GM18951 (cell line): ENCODE results near the gene CHADL.

Source experiments
- POLR2A ChIP-seq: IDR thresholded peaks from 4 replicates; pipeline ENCODE4 v1.6.1; 2011; ENCODE audit warnings: mild to moderate bottlenecking; ENCODE audit not compliant: insufficient read length, insufficient read depth; ENCODE audit errors: extremely low read depth
- in situ Hi-C: fragments of 300-500 bp; cut with MboI; formaldehyde crosslinking; loops from one replicate; pipeline ENCODE4 v1.12.0; 2022; ENCODE audit warnings: low sequenced_read_pairs, mixed read lengths, inconsistent platforms; ENCODE audit not compliant: unreplicated experiment

Gene CHADL

DNA sequence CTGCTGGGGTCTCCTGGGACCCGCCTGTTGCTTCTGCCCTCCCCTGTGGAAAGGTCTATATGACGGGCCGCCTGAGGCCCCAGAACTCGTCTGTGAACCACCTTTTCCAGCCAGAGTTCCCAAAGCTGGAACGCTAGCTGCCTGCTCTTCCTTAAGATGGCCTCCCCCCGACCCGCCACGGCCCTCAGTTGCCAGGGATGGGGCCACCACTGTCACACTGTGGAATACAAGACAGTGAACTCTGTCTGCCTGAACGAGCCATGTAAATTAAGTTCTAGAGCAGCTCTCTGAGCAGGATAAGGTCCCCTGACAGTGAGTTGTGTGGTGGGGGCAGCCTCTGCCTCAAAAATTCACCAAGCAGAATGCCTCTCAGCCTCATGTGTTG is 10.3 kb downstream of the CHADL start:
- TF ChIP-seq POLR2A: no peak
- in situ Hi-C loops: no loop called here

DNA sequence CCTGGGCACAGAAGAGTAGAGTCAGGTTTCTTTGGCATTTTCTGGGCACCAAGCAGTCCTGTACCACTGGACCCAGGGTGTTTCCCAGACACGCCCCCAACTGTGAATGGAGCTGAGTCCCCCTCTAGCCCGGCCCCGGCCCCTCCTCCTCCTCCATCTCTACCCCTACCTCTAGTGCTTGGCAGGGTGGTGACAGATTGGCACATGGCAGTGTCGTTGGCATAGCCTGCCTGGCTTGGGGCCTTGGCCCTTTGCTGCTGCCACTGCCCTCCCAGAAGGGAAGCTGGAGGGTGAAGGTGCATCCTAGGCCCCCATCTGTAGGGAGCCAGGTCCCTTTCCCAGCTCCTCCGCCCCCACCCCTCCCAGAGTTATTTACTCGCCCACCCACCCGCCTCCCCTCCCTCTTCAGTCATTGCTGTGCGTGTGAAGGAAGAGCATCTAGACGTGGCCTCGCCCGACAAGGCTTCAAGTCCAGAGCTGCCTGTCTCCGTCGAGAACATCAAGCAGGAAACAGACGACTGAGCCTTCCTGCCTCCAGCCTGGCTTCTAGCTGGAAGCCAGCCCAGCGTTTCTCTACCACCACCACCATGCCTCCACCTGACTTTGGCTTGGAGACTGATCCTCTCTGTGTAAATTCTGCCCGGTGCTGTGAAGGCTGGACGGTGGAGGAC is 10.9 kb downstream of the CHADL start:
- TF ChIP-seq POLR2A: no peak
- in situ Hi-C loops: no loop called here

DNA sequence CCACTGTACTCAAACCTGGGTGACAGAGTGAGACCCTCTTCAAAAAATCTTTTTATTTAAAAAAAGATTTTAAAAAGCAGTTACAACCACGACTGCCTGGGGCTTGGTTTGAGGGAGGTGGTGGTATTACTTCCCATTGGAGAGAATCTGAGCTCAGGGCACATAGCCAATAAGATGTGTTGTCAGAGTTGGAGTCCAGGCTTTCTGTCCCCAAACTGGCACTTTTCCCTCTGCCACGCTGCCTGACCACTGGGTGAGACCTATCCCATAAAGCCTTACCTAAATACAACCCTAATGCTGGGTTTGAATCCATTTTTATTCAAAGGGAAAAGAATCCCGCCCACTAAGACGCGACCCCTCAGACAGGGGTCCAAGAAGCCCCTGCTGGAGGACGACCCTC is 11.5 kb downstream of the CHADL start:
- TF ChIP-seq POLR2A: no peak
- in situ Hi-C loops: no loop called here

DNA sequence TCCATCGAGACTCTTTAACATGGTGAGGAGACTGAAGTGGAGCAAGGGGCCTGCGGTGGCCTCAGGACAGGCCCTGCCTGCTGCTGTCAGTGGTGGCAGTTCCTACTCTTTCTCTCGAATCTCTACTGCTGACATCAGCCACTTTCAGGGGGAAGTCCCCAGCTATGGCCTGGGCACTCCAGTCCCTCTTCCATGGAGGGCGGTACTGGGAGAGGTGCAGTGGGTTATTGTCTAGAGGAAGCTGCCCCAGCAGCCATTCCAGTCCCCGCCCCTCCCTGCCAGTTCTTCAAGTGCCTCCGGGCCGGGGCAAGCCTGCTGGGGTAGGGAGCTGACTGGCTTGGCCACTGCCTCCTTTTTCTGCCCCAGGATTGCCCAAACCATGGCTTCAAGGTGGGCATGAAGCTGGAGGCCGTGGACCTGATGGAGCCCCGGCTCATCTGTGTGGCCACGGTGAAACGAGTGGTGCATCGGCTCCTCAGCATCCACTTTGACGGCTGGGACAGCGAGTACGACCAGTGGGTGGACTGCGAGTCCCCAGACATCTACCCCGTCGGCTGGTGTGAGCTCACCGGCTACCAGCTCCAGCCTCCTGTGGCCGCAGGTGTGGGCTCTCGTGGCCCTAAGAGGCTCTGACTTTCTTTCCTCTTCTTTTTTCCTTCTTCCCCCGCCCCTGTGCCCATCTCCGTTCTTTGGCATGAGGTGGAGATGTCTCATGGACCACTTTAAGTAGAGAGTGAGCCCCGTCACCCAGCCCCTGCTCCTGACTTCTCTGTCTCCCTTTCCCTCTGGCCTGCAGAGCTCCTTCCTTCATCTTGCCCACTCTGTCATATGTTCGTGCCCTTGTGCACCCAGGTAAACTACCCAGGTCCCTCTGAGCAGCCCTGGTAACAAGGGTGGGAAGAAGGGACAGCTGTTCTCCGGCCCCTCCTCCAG is 13.7 kb downstream of the CHADL start:
- no peak for TF ChIP-seq POLR2A
- in situ Hi-C loops: no loop called here

DNA sequence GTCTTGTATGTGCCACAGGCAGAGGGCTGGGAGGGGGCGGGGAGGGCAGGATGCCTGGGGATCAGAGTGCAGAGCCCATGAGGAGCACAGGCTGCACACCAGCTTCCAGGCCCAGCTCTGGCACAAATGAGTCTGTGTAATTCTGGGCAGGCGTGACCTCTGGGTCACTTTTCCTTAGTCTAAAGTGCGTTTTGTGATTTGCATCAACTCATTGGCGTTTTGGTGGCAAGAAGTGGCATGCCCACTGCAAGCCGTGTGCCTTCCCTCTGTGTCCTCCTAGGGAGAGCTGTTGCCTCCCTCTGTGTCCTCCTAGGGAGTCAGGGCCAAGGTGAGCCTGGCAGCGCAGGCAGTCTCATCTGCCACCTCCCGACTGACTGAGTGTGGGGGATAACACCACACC is 17.2 kb downstream of the CHADL start:
- TF ChIP-seq POLR2A: no peak
- in situ Hi-C loops: no loop called here

DNA sequence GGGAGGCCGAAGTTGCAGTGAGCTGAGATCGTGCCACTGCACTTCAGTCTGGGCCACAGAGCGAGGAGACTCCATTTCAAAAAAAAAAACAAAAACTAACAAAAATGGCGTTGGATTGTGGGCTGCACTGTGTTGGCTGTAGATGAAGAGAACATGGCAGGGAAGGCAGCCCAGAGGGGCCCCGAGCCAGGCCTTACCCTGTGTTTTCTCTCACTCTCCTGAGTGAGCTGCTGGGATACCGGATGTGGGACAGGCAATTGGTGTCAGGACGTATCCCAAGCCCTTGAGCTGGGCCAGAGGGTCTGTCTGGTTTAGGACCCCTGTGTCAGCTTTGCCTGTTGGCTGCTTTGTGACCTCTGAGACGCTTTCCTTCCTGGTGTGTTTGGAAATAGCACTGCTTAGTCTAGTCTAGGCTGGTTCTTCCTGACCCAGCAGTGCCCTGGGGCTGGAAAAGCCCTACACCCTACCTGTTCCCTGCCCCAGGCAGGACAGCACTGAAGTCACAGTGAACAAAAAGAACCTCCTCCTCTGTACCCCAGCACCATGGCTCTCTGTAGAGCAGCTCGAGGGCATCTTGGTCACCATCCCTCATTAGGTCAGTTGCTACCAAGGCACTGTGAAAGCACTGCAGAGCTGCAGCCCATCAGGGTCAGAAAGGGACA is 17.8 kb downstream of the CHADL start:
- TF ChIP-seq POLR2A: no peak
- in situ Hi-C loops: no loop called here

DNA sequence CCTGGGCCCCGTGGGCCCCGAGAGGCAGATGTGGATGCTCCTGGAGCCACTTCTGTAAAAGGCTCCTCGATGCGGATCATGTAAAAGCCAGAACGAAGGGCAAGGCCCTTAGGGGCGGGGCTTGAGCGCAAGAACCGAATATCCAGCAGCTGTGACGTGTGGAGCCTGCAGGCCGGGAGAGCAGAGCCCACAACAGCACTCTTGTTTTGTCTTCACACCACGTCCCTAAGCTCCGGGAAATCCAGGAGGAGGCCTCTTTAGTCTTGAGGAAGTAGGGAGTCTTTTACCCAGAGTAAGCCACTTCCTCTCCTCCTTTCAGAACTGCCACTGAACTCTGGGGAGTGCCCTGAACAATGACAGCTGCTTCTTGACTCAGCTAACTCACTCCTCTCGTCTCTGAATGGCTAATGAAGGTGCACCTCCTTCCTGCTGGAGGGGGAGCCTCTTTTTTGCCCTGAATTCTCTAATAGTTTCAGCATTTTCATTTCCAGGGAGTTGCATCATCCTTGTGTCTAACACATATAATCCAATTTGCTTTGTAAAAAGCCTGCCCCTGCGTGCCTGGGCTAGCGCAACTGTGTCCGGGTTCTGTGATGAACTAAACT is 23.1 kb downstream of the CHADL start:
- TF ChIP-seq POLR2A: no peak
- in situ Hi-C loops: no loop called here

DNA sequence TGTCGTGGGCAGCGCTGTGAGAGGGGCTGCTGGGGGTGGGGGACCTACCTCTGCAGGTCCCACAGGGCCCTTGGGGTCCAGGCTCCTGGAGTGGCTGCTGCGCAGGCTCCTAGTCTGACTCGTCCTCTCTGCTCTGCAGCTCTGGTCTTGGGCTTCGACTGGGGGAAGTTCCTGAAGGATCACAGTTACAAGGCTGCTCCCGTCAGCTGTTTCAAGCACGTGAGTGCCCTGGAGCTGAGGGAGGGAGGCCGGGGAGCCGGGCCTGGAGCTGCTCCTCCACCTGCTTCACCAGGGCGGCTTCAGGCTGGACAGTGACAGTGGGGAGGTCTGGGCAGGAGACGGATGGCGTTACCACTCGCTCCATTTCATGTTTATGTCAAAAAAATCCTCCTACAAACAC is 23.7 kb downstream of the CHADL start:
- TF ChIP-seq POLR2A: no peak
- in situ Hi-C loops: no loop called here

DNA sequence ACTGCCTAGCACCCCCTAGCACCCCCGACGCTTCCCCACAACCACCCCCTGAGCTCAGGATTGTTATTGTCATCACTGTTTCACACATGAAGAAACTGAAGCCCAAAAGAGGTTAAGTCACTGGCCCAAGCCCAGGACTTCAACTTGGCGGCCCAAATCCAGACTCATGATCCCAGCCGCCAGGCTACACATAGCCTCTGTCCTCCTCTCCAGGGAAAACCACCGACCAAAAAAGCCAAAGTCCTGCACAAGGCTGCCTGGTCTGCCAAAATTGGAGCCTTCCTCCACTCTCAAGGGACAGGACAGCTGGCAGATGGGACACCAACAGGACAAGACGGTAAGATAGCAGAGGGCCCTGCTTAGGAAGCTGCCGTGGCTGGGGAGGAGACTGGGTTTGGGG is 24.8 kb downstream of the CHADL start:
- in situ Hi-C loops: no loop called here
- TF ChIP-seq POLR2A: no peak

DNA sequence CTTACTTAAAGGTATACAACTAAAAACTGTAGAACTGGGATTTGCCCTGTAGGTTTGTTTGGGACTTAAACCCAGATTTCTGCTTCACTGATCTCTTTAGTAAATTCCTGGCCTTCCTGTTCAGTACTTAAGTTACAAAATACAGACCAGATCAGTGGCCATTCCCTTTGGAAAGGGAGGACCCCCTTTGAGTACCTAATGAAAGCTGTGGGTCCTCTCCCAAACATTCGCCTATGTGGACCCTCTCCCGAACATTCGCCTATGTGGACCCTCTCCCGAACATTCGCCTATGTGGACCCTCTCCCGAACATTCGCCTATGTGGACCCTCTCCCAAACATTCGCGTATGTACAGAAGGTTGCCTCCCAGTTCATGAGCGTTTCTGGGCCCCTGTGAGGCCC is 25.3 kb downstream of the CHADL start:
- in situ Hi-C loops: no loop called here
- TF ChIP-seq POLR2A: no peak

DNA sequence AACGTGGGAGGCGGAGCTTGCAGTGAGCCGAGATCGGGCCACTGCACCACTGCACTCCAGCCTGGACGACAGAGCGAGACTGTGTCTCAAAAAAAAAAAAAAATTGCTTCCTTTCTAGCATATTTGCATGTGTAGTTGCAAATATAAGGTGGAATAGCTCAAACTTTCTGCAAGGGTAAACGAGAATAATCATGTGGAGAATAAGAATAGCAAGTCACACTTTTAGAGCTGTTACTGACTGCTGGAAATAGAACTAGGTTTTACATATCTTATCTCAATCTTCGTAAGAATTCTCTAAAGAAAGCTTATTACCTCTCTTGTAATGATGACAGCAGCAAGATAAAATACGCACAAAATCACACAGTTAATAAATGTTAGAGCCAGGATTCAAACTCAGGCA is 34.0 kb downstream of the CHADL start:
- in situ Hi-C loops: no loop called here
- TF ChIP-seq POLR2A: no peak

DNA sequence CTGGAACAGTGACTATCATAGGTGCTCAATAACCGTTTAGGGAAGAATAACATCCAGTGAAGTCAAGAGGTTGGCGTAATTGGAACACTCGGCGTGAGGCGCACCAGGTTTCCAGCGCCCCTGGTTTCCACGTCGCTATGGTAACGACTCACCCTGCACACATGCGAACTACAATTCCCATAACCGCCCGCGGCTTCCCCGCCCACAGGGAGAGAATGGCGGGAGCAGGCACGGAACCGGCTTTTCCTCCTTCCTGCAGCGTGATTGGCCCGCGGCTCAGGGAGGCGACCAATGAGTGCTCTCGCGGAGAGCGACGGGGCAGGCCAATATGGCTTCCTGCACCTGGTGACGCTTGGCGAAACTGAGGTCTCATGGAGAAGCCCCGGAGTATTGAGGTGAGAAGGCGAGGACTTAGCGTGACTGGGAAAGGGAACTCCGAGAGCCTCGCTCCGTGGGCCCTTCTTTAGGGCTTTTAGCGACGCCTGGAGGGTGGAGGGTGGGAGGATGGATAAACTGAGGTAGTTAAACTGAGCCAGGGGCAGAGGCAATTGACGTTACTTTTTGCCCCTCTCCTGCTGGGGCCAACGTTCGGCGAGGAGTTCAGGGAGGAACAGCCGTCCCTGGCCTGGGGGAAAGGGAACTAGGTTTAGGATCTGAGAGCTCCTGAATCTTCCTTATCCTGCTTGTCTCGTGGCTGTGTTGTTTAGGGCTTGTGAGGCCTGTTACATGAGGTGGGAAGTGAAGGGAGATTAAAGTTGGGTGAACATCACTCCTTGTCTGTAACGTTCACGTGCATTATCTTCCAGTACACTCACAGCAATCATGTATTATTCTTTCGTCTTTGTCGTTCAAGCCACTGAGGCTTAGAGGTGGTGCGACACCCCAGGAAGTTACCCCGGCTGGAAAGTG is 35.5 kb downstream of the CHADL start, which contains the start of gene L3MBTL2:
L3MBTL2 (plus strand) TSS at position 321 of the 909 bp plus-strand sequence; CDS start at position 372, 51 bp downstream.
- in situ Hi-C loops: no loop called here
- TF ChIP-seq POLR2A: peak; percentile 84
